Raji (cell line): ENCODE measurements around the gene LHX5.

ENCODE experiments used
- POLR2A ChIP-seq: IDR thresholded peaks from 2 replicates; pipeline ENCODE4 v1.6.1; 2011; ENCODE audit warnings: low read depth, low read length, control low read depth; ENCODE audit not compliant: insufficient read depth

Gene LHX5

DNA sequence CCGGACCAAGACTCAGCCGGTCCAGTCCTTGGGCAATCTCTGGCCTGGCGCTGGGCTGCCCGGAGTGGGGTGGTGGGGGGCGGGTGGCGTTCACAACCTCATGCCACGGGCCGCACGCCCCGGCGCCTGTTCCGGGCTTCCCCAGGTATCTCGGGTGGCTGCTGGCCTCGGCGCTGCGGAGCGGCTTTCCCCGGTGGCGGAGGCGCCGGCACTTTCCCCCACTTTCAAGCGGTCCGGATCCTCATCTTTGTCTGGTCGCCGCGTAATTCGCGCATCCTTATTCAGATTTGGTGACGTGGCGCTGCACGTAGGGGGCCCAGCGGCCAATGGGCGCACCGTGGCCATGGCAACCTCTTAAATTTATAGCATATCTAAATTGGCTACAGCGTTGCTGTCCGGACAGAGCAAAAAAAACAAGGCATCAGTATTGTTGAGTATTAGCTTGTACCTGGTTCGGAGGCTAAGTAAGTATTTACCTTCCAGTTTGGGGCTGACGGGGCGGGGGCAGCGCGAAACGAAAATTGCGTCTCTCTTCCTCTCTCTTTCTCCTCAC, at the start of gene LHX5:
Gene LHX5 (minus strand): TSS at position 253 of the 553 bp plus-strand sequence. CDS start 373 bp downstream, outside the sequence.
- no peak for TF ChIP-seq POLR2A

DNA sequence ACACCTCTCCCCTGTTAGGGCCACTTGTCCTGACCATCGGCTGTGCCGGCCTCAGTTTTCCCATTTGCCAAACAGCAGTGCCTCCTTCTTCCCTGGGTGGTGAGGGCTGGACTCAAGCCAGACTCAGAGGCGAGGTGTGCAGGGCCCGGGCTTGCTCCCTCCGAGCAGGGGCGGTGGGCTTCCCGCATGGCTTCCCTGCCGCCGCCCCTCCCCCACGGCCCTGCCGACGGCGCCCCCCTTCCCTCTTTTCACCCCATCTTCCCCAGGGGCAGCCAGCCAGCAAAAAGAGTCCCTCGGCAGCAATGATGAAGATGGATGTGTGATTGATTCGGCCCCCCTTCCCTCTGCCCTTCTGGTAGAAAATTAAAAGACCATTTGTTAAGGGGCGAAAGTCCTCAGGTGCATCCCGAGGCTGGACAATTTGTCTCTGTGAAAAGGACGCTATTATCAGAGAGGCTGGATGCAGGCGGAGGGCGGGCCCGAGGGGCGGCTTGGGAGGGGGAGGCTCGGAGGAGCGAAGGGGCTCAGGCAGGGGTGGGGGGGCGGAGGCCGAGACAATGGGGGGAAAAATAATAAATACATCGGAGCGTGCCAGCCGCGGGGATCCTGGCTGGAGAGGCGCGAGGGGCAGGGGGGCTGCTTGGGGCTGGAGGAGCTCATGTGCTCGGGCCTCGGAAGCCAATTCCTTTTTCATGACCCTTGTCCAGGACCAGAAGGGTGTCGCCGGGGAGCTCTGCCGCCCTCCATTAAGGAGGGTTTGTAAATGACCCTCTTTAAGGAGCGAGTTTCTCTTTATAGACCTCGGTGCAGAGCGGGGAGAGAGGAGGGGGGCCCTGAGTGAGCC, 48.0 kb upstream of the LHX5 start:
- no peak for TF ChIP-seq POLR2A

DNA sequence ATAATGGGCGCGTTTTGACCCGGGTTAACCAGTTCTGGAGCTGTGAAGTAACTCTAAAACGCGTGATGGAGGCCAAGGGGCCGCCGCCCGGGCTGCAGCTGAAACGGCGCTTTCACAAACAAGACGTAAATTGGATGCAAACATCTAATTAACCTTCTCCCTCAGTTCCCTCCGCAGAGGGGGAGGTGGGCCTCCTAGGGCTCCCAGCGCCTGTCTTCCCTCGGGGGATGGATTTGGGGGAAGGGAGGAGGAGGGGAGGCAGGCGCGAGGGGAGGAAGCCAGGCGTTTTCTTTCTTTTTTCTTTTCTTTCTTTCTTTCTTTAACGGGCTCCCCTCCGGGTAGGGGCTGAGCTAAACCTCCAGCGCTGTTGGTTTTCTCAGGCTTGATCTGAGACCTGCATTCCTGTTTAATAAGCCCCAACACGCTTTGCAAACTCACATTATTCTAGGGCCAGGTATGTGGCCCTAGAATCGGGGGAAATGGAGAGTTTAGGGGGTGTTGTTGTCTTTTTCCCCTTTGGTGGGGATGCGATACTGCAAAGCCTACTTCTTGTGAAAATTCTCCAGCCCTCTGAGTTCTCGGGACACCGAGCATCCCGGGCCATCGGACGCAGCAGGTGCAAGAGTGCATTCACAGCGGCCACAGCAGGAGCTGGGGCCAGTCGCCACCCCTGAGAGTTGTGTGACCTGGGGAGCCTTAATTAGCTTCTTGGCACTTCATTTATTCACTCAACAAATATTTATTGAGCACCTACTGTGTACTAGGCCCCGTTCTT, 43.6 kb upstream of the LHX5 start:
- no peak for TF ChIP-seq POLR2A

- TF ChIP-seq POLR2A: no peak
Measured at GRCh38 chr12:113514602-113515001, 42.9 kb upstream of the LHX5 start.

DNA sequence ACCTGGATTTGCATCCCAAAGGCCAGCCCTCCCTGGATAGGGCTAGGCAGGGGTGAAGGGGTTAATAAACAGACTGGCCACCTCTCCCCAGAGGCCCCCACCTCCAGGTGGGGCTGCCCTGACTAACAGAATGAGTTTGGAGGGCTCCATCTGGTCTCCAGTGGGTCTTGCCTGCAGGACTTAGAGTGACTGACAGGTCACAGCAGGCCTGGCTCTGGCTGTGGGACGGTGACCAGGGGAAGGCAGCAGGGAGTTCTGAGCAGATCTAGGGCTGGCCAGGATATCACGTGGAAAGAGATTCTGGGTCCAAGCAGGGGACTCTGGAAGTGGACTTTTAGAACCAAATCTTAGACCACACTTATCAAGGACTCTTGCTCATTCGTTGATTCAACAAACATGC, 40.9 kb upstream of the LHX5 start:
- TF ChIP-seq POLR2A: no peak

- TF ChIP-seq POLR2A: no peak
Measured at GRCh38 chr12:113506867-113507266, 35.2 kb upstream of the LHX5 start.

DNA sequence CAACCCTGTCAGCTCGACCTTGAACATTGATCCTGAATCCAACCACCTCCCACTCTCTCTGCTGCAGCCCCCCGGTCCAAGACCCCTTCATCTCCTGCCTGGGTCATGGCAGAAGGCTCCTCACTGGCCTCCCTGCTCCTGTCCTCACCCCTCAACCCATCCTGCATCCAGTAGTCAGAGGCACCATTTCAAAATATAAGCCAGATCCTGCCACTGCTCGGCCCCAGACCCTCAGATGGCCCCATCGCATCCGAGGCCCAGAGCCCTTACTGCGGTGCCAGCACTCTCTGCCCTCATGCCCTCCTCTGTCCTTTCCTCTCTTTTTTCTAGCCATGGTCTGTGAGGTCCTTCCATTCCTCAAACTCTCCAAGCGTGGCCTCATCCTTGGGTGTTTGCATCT, 34.3 kb upstream of the LHX5 start:
- TF ChIP-seq POLR2A: no peak

- no peak for TF ChIP-seq POLR2A
Measured at GRCh38 chr12:113504917-113505316, 33.2 kb upstream of the LHX5 start.

DNA sequence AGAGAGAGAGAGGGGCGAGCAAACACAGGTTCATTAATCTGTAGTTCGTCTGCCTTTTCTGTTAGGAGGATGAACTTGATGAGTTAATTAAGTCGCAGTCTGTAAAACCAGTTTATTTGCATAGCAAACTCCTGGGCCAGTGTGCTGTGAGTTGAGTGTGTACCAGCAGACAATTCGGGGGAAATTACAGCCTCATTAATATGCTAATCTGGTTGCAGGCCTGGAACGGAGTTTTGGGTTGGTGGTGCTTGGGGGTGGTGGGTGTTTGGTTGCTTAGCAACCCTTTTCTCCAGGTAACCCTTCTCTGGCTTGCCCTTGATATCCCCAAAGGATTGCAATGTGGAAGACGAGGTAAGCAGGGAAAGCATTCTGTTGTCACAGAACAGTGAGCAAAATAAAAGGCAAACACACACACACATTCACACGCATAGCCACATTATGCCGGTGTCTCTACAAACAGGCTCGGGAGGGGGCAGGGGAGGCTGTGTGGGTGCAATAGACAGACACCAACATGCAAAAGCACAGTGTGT, 29.2 kb upstream of the LHX5 start:
- TF ChIP-seq POLR2A: no peak

DNA sequence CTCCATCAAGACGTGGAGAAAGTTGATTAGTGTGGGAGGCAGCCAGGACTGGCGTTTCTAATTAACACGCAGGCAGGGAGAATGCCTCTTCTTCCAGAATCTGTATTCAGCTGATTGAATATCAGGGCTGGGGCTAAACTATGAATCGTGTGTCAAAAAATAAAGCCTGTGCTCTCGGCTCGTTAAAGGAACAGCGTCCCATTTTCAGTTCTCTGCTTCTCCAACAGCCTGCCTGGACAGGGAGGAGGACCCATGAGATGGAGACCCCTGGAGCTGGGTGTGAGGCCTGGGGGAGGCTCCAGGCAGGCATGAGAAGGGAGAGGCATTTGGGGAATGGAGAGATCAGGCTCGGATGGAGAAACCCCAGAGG, 28.6 kb upstream of the LHX5 start:
- no peak for TF ChIP-seq POLR2A

DNA sequence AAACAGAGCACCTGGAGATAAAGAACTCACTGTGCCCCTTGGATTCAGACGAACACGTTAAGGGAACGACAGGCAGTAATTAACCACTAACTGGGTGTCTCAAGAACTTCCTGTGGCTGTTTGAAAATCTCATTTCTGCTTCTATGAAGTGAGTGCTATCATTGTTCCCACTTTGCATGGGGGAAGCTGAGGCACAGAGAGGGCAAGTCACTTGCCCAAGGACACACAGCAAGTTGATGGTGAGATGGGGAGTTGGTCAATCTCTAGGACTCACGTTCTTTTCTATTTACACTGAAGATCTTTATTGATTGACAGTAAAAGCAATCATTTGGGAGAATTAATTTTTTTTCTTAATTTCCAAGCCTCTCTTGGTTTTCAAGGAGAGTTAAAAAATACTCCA, 26.8 kb upstream of the LHX5 start:
- TF ChIP-seq POLR2A: no peak

GRCh38 chr12:113497693-113498092, 26.0 kb upstream of the LHX5 start:
- TF ChIP-seq POLR2A: no peak

- TF ChIP-seq POLR2A: no peak
Measured at GRCh38 chr12:113488322-113488721, 16.7 kb upstream of the LHX5 start.

GRCh38 chr12:113486722-113487121, 15.1 kb upstream of the LHX5 start:
- no peak for TF ChIP-seq POLR2A

DNA sequence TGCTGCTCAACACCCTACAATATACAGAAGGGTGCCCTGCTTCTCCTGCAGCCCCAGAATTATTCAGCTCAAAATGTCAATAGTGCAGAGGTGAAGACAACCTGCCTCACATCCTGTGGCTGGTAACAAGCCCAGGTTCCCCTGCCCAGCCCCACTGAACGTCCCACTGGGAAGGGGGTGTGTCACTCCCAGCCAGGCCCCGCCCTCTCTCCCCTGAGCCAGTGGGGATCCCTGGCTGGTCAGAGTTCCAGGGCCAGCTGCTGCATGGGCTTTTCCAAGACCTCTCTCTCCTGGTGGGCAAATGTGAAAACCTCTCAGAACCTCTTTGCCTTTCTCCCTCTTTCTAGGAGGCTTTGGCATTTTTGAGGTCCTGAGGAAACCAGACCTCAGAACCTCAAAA, 13.7 kb upstream of the LHX5 start:
- no peak for TF ChIP-seq POLR2A

DNA sequence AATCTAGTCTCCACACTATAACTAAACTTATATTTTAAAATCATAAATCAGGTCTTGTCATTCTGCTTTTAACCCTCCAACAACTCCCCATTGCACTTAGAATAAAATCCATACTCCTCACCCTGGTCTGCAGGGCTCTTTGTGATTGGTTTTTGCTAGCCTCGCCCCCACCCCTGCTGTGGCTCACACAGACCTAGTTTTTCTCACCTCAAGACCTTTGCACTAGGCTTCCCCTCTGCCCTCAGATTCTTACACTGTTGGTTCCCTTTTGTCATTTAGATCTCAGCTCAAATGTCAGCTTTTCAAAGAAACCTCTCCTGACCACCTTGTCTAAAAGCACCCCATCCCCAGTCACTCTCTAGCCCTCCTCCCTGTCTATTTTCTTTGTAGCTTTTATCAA, 10.7 kb upstream of the LHX5 start:
- TF ChIP-seq POLR2A: no peak
